NCI-H2227 (cell line): Measurements from ENCODE around the gene PKP3.
"Not testable (repeated sequence)": the region's sequence is repeated elsewhere in the genome, so short reads cannot be mapped to it uniquely, and the experiment has no call there.

Source experiments
- DNase-seq: peaks from one replicate; lab custom pipeline; 2025; ENCODE audit not compliant: unreplicated experiment; lab: John Stamatoyannopoulos, UW

The PKP3 gene

GRCh38 chr11:363443-363805 lies 30.6 kb upstream of the PKP3 start:
- not testable (repeated sequence) for DNase-seq

- no peak for DNase-seq
Observed at GRCh38 chr11:363948-364761, 29.9 kb upstream of the PKP3 start.

DNA sequence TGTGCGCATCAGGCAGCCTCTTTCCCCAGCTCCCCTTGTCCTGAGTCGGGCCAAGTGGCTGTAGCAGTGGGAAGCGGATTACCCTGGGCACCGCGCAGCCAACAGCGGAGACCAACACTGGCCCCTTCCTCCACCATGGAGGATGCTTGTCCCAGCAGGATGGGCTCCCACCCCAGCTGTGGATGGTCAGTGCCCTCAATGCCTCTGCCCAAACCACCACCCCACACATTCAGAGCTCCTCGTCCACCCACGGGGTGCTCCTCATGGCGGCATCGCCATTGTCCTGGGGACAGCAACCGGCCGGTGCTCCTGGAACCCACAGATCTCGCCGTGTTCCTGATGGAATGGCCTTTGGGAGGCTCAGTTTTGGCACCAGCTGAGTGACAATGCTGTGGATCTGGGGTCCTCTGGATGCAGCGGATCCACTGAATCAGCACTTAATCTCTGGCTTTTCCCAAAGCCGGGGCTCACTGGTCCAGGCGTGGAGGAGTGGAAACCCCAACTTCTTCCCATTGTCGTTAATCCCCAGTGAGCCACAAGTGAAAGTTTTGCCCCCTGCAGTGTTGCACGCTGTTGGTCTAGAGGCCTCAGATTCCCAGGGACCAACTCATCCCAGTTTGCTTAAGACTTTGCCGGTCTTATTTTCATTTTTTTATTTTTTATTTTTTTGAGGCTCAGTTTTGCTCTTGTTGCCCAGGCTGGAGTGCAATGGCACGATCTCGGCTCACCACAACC lies 28.9 kb upstream of the PKP3 start:
- DNase-seq, result no peak

DNA sequence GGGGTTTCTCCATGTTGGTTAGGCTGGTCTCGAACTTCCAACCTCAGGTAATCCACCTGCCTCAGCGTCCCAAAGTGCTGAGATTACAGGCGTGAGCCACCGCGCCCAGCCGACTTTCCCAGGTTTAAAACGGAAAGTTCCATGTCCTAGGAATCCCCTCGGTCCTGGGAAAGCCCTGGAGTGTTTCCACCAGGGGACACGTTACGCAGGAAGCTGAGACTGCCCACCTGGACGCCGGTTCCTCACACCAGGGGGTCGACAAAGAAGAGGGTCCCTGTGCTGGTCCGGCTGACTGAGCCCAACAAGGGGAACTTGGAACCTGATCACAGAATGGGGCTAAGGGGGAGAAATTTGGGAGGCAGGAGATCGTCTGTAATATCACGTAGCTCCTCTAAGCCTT lies 28.2 kb upstream of the PKP3 start:
- DNase-seq, result no peak

DNA sequence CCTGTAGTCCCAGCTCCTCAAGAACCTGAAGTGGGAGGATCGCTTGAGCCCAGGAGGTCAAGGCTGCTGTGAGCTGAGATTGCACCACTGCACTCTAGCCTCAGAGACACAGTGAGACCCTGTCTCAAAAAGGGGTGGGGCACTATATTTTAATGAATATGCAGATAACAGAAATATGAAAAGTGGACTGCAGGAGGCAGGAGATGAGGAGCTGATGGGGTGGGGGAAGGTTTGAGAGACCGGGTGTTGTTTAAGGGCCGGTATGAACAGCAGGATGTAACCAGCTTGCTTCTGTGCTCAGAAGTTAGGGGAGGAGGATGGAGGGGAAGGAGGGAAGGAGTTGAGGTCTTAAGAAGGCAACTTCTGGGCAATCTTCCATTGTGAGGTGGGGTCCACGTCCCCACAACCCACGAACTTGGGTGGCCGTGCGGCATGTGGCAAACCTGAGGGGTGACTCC lies 26.0 kb upstream of the PKP3 start:
- no peak for DNase-seq

DNA sequence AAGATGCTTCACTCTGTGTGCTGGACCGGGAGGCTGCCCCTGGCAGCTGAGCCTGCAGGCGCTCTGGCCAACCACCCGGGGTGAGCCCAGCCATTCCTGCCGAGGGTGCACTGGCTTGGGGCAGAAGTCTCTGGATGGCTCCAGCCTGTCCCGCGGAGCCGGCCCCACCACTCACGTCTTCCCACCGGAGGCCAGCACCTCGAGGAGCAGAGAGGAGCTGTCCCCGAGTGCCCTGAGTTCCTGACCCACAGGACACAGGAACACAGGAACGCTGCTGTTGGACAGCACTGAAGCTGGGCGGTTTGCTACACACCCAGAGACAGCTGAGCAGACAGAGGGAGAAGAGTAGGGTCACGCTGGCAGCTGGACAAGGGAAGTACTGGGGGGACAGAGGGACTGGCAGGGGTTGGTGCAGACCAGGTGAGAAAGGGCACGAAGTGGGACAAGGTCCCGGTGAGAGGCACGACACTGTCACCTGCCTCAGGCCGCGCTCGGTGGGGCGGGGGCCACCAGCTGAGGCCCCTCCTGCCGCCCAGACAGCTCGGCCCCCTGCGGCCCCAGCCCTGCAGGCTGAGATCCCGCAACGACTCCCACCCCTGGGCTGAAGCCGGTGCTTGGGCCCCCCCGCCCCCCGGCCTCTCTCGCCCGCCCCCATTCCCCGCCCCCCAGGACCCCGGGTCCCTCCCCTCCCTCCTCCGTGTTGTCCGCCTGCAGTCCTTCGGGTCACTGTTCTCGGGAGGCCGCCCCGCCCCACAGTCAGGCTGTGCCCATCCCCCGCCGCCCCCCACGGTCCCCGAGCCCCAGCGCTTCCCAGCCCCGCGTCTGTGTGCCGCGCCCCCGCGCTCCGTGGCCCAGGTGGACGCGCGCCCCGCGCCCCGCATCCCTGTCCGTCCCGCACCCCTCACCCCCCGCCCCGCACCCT lies 25.3 kb upstream of the PKP3 start:
- peak; percentile 64 for DNase-seq

DNA sequence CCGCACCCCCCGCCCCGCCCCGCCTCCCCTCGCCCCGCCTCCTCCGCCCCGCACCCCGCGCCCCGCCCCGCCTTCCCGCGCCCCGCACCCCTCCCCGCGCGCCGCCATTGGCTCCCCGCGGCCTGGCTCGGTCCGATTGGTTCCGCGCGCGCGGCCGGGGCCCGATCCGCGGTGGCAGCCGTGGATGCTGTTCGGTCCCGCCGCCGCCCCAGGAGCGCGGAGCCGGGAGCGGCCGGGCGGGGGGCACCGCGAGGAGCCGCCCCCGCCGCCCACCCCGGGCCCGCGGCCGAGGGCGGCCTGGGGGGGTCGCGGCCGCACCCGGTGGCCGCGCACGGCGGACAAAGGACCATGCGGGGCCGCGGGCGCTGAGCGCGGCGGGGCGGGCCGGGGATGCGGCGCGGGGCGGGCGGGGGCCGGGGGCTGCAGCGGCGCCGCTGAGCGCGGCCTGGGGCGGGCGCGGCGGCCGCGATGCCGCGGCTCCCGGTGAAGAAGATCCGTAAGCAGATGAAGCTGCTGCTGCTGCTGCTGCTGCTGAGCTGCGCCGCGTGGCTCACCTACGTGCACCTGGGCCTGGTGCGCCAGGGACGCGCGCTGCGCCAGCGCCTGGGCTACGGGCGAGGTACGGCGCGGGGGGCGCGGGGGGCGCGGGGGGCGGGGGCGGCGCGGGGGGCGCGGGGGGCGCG lies 24.5 kb upstream of the PKP3 start, which contains the start of gene B4GALNT4:
Gene B4GALNT4, plus strand, starts transcription at position 164 of the 683 bp plus-strand sequence. Its CDS starts 305 bp downstream, at position 469.
- peak; percentile 83 for DNase-seq

- peak; percentile 78 for DNase-seq
Observed at GRCh38 chr11:370070-370941, 23.7 kb upstream of the PKP3 start.

- no peak for DNase-seq
Observed at GRCh38 chr11:371051-371450, 23.0 kb upstream of the PKP3 start.

DNA sequence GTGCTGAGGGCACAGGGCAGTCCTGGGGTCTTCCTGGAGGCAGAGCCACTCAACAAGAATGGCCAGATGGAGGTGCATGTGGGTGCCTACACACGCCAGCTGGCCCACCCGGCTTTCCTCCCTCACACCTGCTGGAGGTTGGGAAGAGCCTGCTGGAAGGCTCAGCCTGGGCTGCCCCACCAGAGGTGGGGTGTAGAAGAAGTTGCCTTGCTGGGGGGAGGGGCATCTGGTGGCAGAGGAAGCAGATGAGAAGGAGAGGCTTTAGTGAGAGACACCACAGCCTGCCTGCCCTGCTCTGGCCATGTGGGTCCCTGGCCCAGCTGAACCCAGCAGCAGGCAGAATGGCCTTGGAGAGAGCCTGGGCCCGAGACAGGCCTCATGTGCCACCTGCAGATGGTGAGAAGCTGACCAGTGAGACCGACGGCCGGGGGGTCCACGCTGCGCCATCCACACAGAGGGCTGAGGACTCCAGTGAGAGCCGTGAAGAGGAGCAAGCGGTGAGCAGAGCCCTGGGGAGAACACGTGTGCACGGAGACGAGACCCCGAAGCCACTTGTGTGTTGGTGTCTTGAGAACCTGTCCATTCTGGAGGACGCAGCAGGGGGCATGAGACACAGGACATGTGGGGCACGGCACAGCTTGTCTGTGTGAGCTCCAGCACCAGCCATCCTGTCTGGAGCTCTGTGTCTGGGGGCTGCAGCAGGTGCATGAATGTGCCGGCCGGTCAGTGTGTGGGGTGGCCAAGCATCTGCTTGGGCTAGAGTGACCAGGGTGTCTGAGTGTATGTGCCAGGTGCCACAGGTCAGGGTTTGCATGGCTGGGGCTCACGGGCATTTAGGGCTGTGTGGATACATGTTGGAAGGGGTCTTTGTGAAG lies 22.1 kb upstream of the PKP3 start:
- no peak for DNase-seq

- DNase-seq, result no peak
Observed at GRCh38 chr11:372809-373715, 20.9 kb upstream of the PKP3 start.

- DNase-seq, result no peak
Observed at GRCh38 chr11:373716-374551, 20.1 kb upstream of the PKP3 start.

- DNase-seq, result no peak
Observed at GRCh38 chr11:375065-376025, 18.7 kb upstream of the PKP3 start.

DNA sequence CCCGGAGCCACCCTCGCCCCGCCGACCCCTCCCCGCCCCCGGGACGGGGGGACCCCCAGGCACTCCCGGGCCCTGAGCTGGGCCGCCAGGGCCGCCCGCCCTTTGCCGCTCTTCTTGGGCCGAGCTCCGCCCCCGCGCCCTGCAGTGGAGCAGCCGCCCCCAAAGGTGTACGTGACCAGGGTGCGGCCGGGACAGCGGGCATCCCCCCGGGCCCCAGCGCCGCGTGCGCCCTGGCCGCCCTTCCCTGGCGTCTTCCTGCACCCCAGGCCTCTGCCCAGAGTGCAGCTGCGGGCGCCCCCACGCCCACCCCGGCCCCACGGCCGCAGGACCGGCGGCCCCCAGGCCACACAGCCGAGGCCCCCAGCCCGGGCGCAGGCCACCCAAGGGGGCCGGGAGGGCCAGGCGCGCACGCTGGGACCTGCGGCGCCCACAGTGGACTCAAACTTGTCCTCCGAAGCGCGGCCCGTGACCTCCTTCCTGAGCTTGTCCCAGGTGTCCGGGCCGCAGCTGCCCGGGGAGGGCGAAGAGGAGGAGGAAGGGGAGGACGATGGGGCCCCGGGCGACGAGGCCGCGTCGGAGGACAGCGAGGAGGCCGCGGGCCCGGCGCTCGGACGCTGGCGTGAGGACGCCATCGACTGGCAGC lies 17.4 kb upstream of the PKP3 start:
- no peak for DNase-seq

- DNase-seq, result no peak
Observed at GRCh38 chr11:377174-377865, 16.7 kb upstream of the PKP3 start.
